Measurements from ENCODE around the gene PRKCA. TPM values are rescaled to one million over a fixed set of nuclear protein-coding genes. Genes with fewer than 3 reads are reported as not detected.

The PRKCA gene
- total and polyA plus RNA-seq, 2 donors (not counting 3 experiments of a cell fraction or from before 2014, with no cell fraction given): 7.5 to 34.2 TPM

DNA sequence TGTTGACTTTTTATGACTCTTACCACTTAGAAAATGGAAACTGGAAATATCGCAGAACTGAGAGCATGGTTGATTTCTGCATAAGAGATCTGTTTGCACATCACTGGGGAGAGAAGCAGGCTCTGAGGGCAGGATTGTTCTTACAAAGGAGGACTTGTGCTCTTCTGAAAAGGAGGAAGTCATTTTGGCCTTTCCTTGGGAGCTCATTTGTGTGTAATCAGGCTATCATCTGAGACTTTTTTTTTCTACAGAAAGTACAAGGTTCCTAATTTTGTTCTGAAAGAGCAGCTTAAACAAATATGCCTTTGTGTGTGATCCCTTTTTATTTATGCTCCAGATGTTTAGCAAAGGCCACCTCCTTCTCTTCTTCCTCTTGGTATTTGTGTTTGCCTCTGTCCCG, 386.8 kb downstream of the PRKCA start:
- intact Hi-C loops (cut with micrococcal nuclease): no loop called here
- no peak overlapping the region for H3K9ac ChIP-seq (replicated peaks; ENCODE audit: extremely low read depth, insufficient read depth, low read length)

DNA sequence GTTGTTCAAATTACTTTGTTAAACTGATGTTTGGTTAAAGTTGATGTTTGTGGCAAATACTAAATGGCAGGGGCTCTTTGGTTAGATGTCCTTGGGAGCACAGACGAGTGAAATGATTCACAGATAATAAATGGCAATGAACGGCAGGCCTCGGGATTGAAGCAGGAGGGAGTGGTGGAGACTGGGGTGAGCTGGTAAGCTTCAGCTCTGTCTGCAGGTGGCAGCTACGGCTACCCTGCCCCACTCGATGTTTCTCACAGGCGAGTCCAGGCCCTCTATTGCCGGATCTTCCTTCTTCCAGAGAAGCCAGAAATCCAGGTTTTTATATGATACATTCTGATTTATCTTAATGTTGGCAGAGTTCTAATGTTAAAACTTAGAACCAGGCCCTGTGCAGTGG, 387.8 kb downstream of the PRKCA start:
- H3K27me3 ChIP-seq (ENCODE audit: control insufficient read depth in 2 of 2, insufficient read depth in 2 of 2, low read length in 2 of 2): no peaks in the 10 kb centered on the region
- H3K4me2 ChIP-seq (ENCODE audit: insufficient read depth, low read length): no peak overlapping the region
- CTCF ChIA-PET: interaction anchor here (2.1 kb wide), 1 partner anchor 15 kb away, joined by 4 read pairs; no protein-coding TSS in a partner anchor
- no peak overlapping the region for H3K9ac ChIP-seq (replicated peaks; ENCODE audit: extremely low read depth, insufficient read depth, low read length)
- H4K20me1 ChIP-seq (replicated peaks; ENCODE audit: control insufficient read depth, extremely low read depth, insufficient read depth, low read length): no peaks in the 10 kb centered on the region
- intact Hi-C loops (cut with micrococcal nuclease) (no loop called here), dilution Hi-C loops (cut with MboI; ENCODE audit: extremely low pct_ligation_motif_present, low sequenced_read_pairs) (no loop called here)
- no TSS peak for BruUV-seq (replicated peaks)
- TF ChIP-seq, protein P1, sequence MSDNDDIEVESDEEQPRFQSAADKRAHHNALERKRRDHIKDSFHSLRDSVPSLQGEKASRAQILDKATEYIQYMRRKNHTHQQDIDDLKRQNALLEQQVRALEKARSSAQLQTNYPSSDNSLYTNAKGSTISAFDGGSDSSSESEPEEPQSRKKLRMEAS (IDR thresholded peaks at IDR 0.05; ENCODE audit: insufficient read depth, insufficient read length): no peak
- TF ChIP-seq, protein P2, sequence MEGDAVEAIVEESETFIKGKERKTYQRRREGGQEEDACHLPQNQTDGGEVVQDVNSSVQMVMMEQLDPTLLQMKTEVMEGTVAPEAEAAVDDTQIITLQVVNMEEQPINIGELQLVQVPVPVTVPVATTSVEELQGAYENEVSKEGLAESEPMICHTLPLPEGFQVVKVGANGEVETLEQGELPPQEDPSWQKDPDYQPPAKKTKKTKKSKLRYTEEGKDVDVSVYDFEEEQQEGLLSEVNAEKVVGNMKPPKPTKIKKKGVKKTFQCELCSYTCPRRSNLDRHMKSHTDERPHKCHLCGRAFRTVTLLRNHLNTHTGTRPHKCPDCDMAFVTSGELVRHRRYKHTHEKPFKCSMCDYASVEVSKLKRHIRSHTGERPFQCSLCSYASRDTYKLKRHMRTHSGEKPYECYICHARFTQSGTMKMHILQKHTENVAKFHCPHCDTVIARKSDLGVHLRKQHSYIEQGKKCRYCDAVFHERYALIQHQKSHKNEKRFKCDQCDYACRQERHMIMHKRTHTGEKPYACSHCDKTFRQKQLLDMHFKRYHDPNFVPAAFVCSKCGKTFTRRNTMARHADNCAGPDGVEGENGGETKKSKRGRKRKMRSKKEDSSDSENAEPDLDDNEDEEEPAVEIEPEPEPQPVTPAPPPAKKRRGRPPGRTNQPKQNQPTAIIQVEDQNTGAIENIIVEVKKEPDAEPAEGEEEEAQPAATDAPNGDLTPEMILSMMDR (IDR thresholded peaks at IDR 0.05; ENCODE audit: extremely low read depth in 1 of 2, insufficient read depth in 1 of 2, low read depth in 1 of 2, low read length in 2 of 2): no peak
- TF ChIP-seq MYC (IDR thresholded peaks at IDR 0.05; ENCODE audit: low read depth, low read length) (no peak), GATA2 (IDR thresholded peaks at IDR 0.05; ENCODE audit: insufficient read depth, insufficient read length, low read depth, low read length) (no peak), POLR2A (IDR thresholded peaks at IDR 0.05; ENCODE audit: low read depth, low read length) (no peak)
- no peaks in the 10 kb centered on the region for H3K9me1 ChIP-seq (replicated peaks; ENCODE audit: control insufficient read depth, extremely low read depth, insufficient read depth, low read length)
- no peaks in the 10 kb centered on the region for H3K9me3 ChIP-seq (replicated peaks; ENCODE audit: control insufficient read depth, insufficient read depth, low read length)
- FAIRE-seq (no peak), DNase-seq (ENCODE audit: low read depth, low spot score) (no peak)
- POLR2A ChIA-PET: no interaction called here
- peaks cover 0 to 2% of the 10 kb centered on the region in 2 experiments for H3K36me3 ChIP-seq (ENCODE audit: control insufficient read depth in 2 of 2, extremely low read depth in 1 of 2, insufficient read depth in 2 of 2, low read length in 2 of 2)
- H3K4me1 ChIP-seq (ENCODE audit: control insufficient read depth, extremely low read depth, insufficient read depth, low read length): peaks cover 15% of the 10 kb centered on the region
- H3K4me3 ChIP-seq (replicated peaks in 1 of 3; ENCODE audit: insufficient read depth in 1 of 3, low read depth in 1 of 3, low read length in 3 of 3): no peak overlapping the region
- H3K79me2 ChIP-seq (ENCODE audit: control insufficient read depth, insufficient read depth, low read length): no peaks in the 10 kb centered on the region
- H3K27ac ChIP-seq (ENCODE audit: insufficient read depth, low read depth, low read length): no peak overlapping the region
- no peak overlapping the region for H2AFZ ChIP-seq (ENCODE audit: low read depth, low read length)

More for the DNA sequence above, 386.8 kb downstream of the PRKCA start:
- Histone ChIP-seq H4K20me1 (replicated peaks; ENCODE audit: control insufficient read depth, extremely low read depth, insufficient read depth, low read length) (no peaks in the 10 kb centered on the region), H3K36me3 (ENCODE audit: control insufficient read depth in 2 of 2, extremely low read depth in 1 of 2, insufficient read depth in 2 of 2, low read length in 2 of 2) (no peaks in the 10 kb centered on the region), H2AFZ (ENCODE audit: low read depth, low read length) (no peak overlapping the region), H3K4me2 (ENCODE audit: insufficient read depth, low read length) (no peak overlapping the region), H3K4me1 (ENCODE audit: control insufficient read depth, extremely low read depth, insufficient read depth, low read length) (peaks cover 15% of the 10 kb centered on the region), H3K27me3 (ENCODE audit: control insufficient read depth in 2 of 2, insufficient read depth in 2 of 2, low read length in 2 of 2) (no peaks in the 10 kb centered on the region), H3K27ac (ENCODE audit: insufficient read depth, low read depth, low read length) (no peak overlapping the region), H3K9me1 (replicated peaks; ENCODE audit: control insufficient read depth, extremely low read depth, insufficient read depth, low read length) (no peaks in the 10 kb centered on the region), H3K79me2 (ENCODE audit: control insufficient read depth, insufficient read depth, low read length) (no peaks in the 10 kb centered on the region), H3K9me3 (replicated peaks; ENCODE audit: control insufficient read depth, insufficient read depth, low read length) (no peaks in the 10 kb centered on the region), H3K4me3 (replicated peaks in 1 of 3; ENCODE audit: insufficient read depth in 1 of 3, low read depth in 1 of 3, low read length in 3 of 3) (no peak overlapping the region)
- POLR2A ChIA-PET: no interaction called here
- BruUV-seq (replicated peaks): no TSS peak
- FAIRE-seq: no peak
- no peak for TF ChIP-seq JUN (IDR thresholded peaks at IDR 0.05; ENCODE audit: borderline replicate concordance, insufficient read depth, insufficient read length, low read depth)
- CTCF ChIA-PET: interaction anchor here (1.1 kb wide), 1 partner anchor 15 kb away, joined by 3 read pairs; no protein-coding TSS in a partner anchor
- no peak for DNase-seq (ENCODE audit: low read depth, low spot score)
- dilution Hi-C loops (cut with MboI; ENCODE audit: extremely low pct_ligation_motif_present, low sequenced_read_pairs): no loop called here

Measured in endothelial cell of umbilical vein (primary cell).